Measurements from ENCODE around the gene CTNNA2.

- TF ChIP-seq CTCF (conservative IDR thresholded peaks at IDR 0.05) (no peak), EZH2 (IDR thresholded peaks at IDR 0.05; ENCODE audit: low read depth) (no peak)
These were observed 334.0 kb downstream of the CTNNA2 start for GRCh38 chr2:79846878-79847277.

Measured in PC-9 (cell line).